HG03354 (cell line): ENCODE data around the gene FPR2.
"Not testable (repeated sequence)": the region's sequence is repeated elsewhere in the genome, so short reads cannot be mapped to it uniquely, and the experiment has no call there.

Experiments
- ATAC-seq: cut with Tn5 transposase; IDR thresholded peaks from one replicate; pipeline ENCODE4 v1.9.1; 2021; ENCODE audit warnings: mild to moderate bottlenecking; ENCODE audit not compliant: unreplicated experiment, poor library complexity, severe bottlenecking

The FPR2 gene

GRCh38 chr19:51738523-51738922 lies 22.5 kb upstream of the FPR2 start:
- not testable (repeated sequence) for ATAC-seq

DNA sequence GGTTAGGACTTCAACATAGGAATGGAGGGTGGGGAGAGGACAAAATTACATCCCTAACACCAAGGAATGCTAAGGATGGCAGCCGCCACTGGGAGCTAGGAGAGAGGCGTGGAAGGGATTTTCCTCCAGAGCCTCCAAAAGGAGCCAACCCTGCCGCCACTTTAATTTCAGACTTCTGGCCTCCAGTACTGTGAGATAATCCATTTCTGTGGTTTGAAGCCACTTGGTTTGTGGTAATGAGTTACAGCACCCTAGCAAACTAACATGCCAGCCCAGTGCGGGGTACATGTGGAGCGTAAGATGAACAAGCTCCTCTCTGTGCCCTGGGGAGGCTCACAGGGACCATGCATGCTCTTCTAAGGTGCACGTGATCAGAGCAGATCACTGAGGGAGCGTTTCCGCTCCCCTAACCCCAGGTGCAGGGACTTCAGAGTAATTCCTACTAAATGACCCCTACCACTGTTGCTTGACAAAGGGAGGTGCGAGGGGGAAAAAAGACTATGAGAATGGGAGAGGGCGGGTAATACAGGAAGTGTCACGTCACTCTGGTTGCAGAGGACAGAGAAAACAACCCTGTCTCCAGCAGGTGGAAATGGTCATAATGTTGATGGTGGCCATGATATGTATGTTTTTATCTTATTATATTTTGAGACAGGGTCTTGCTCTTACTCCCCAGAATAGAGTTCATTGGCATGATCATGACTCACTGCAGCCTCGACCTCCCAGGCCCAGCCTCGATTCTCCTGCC lies 21.3 kb upstream of the FPR2 start:
- no peak for ATAC-seq

DNA sequence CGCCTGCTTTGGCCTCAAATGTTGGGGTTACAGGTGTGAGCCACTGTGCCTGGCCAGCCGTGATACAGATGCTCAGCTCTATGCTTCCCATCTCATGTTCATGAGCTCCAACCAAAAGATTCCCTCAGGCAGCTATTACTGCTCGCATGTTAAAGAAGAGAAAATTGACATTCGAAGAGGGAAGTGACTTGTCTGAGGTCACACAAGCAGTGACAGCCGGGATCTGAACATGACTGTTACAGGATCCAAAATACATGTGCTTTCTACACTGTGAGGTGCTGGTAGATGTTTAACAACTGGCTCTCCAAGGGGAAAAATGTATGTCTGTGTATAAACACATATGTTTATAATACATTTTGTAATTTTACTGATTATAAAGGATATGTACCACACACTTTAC lies 20.6 kb upstream of the FPR2 start:
- ATAC-seq = no peak

DNA sequence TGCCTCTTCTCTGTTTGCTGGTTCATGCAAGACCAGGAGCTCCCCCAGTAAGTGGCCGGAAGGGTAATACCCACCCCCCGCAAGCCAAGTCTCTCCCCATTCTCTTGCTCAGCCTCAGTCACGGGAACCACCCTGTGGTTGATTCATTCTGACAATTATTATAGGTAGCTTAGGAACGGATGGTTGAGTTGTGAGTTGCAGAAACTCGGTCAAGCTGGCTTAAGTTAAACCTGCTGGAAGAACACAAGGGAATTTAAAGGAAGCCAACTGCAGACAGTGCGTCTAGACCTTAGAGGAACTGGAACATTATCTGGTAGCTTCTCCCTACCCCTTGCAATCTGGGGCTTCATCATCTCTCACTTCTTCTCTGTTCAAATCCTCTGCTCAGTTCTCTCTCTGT lies 18.2 kb upstream of the FPR2 start:
- ATAC-seq = no peak

DNA sequence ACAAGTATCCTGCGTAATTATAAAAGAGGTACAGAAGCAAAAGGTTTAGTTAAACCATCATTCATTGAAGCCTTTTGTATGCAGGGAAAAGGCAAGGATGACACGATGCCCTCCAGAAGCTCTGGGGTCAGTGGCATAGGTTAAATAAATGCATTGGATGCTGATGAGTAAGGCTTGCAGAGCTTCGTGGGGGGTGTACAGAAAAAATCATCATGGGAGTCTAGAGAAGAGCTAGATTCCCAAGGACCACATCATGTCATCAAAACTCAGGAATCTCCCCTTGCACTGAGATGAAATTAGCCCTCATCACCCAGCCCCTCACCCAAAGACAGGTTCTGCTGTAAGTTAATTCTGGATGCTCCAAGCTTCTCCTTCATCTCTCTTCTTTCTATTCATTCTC lies 17.6 kb upstream of the FPR2 start:
- ATAC-seq = no peak

DNA sequence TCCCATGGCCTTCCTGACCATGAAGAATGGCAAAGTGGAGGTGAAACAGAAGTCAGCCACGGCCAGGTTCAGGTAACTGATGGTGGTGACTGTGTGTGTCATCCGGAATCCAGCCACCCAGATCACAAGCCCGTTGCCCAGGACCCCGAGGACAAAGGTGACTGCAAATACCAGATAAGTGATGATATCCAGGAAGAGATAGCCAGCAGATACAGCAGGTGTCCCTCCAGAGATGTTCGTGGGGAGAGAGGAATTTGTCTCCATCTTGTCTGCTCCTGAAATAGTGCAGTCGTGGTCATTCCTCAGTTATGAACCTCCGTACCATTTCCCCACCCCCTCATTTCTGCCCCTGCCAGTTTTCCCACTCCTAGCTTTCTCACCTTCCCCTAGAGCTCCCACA lies 14.2 kb upstream of the FPR2 start:
- no peak for ATAC-seq

GRCh38 chr19:51749979-51750378 lies 11.0 kb upstream of the FPR2 start:
- ATAC-seq = no peak

DNA sequence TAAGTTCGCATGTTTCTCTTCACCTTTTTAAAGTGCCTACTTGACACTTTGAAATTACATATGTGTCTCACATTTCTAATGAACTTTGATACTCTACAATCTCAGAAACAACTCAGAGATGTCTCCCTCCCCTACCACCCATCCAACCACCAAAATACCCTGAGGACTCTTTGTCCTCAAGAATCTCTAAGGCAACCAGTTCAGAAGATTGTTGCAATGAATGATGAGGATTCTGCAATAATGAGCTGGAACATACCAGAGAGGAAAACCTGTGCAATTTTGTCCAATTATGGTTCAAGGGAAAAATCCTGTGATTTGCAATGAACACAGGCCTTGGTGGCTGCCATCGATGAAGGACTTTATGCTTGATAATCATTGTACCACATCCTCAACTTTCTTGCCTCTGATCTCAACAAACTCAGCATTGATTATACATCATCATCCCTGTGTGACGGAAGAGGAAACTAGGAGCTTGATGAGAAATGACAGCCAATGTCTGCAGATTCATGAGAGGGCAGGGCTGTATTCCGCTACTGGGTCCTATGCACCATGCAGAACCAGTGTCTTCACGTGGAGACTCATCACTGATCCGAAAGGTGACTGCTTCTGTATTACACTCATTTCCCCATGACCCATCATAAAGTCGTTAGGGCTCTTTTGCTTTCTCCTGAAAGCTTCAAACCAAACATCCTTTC lies 10.4 kb upstream of the FPR2 start:
- ATAC-seq = no peak

- no peak for ATAC-seq
Observed at GRCh38 chr19:51751655-51752054, 9.3 kb upstream of the FPR2 start, which contains the start of gene FPR1. TSS of gene FPR1 (minus strand) at chr19:51751878. CDS start at chr19:51746994, 4,884 bp downstream.

DNA sequence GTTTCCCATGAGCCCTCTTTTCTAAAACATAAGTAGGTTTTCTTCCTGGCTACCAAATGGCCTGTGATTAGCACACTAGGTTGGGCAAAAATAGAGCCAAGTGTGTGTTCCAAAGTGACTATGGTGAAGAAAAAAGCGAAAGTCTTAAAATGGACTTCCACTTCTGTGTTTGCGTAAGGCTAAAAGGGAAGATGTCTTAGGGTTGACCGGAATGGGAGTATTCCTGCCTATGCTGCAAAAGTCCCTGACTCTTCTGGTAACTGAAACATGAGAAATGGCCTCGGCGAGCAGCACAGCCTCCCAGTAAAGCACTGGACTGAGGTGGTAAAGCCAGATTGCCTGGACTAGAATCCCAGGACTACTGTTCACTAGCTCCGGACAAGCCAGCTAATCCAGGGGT lies 6.9 kb upstream of the FPR2 start:
- no peak for ATAC-seq

DNA sequence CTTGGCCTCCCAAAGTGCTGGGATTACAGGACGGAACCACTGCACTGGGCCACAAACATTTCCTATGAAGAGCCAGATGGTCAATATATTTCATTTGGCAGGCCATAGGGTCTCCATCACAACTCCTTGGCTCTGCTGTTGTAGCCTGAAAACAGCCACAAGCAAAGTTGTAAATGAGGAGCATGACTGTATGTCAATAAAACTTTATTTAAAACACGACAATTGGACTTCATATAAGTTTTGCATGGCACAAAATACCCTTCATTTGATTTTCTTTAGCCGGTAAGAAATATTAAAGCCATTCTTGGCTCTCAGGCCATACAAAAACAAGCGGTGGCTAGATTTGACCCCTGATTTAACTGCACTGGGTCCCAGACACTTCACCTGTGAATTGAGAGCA lies 6.2 kb upstream of the FPR2 start:
- ATAC-seq = no peak

DNA sequence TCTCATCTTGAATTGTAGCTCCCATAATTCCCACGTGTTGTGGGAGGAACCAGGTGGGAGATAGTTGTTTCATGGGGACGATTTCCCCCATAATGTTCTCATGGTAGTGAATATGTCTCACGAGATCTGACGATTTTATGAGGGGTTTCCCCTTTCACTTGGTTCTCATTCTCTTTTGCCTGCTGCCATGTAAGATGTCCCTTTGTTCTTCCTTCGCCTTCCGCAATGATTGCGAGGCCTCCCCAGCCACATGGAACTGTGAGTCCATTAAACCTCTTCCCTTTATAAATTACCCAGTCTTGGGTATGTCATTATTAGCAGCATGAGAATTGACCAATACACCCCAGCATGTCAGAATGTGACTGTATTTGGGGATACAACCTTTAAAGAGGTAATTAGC lies 5.4 kb upstream of the FPR2 start:
- no peak for ATAC-seq

DNA sequence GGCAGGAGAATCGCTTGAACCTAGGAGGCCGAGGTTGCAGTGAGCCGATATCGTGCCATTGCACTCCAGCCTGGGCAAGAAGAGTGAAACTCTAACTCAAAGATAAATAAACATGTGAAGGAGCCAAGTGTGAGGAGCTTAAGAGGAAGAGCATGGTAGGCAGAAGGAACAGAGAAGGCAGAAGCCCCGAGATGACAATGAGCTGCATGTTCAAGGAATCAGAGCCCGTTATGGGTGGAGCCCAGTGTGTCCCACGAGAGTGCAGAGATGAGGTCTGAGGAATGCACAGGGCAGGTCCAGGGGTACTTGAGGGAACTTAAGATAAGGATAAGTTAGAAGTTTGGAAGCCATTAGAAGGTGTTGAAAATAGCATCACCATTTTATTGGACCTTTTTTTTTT lies 716 bp downstream of the FPR2 start:
- no peak for ATAC-seq

DNA sequence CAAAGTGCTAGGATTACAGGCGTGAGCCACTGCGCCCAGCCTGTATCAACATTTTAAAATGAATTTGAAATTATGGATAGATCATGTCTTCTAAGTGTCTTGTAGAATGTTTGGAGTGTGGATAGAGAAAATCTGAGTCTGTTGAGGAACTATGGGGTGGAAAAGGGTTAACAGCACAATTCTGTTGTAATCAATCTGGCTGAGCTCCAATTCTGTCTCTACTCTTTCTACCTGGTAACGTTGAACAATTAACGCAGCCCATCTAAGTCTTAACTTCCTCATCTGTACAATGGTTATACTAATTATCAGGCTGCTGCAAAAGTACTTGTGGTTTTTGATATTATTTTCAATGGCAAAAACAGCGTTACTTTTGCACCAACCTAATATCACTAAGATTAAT lies 4.1 kb downstream of the FPR2 start:
- ATAC-seq = no peak

GRCh38 chr19:51766461-51766860 lies 5.5 kb downstream of the FPR2 start:
- ATAC-seq = no peak

DNA sequence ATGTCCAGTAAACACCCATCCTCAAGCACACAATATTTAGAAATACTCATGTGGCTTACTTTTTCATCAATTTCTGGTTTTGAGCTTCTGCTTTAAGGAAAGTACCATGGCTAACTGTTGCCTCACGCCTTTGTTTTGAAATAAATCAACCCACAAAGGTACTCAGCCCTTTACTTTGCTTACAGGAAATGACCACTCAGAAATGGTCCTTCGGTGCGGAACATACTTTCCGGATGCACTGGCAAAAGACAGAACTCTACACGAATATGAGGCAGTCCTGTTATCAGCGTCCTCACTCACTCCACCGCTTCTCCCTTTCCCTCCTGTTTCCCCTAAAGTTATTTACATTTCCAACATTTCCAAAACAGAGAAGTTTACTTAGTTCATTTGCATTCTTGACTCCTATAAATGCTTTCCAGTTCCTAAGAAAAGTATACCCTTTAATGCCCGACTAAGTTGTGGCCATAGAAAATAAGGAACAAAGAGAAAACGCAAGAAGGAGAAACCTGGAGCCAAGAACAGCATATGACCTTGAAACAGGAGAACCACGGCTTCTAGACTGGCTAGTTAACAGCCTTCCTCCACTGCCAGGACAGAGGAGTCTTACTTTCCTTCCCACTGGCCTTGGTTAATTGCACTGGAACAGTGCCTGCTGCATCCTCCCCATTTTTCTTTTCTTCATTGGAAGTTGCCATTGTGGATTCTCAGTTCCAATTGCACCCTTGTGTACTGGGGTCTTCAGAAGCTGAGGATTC lies 10.6 kb downstream of the FPR2 start:
- no peak for ATAC-seq

- no peak for ATAC-seq
Observed at GRCh38 chr19:51772977-51773376, 12.0 kb downstream of the FPR2 start.

- not testable (repeated sequence) for ATAC-seq
Observed at GRCh38 chr19:51776561-51776960, 15.6 kb downstream of the FPR2 start.

DNA sequence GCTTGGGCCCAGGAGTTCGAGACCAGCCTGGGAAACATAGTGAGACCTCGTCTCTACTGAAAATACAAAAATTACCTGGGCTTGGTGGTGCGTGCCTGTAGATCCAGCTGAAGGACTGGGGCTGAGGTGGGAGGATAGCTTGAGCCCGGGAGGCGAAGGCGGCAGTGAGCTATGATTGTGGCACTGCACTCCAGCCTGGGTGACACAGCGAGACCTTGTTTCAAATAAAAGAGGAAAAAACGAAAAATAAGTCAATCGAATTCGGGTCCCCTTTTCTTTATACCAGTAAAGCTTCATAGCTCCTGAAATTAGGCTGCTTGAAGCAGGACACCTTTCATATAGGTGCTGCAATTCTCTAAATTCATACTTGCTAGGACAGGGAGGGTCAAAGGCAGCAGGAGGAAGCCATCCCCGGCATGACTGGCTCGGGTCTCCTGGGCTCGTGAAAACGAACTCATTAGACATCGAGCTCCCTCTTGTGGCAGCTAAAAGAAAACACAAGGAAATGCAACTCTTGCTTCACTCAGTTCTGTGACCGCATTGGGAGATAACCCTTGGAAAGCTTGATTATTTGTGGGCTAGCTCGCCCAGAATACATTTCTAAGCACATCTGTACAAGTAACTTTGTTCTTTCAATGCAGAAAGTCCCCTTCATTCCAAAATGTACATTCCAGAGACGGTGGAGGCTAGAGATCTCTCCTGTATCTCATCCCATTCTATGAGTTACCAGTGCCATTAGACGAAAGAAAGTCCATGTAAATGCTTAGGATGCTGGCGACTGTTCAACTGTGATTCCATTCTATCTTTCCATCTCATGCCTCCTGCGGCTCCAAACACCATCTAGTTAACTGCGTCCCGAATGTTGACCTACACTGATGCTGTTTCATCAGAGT lies 16.8 kb downstream of the FPR2 start:
- no peak for ATAC-seq

- ATAC-seq = no peak
Observed at GRCh38 chr19:51779181-51779580, 18.2 kb downstream of the FPR2 start.
